Measurements from ENCODE around the gene GALNT18. TPM values are rescaled to one million over a fixed set of nuclear protein-coding genes. Genes with fewer than 3 reads are reported as not detected.

The GALNT18 gene
- total RNA-seq, 2 donors from 2014 or later = 28.2 to 57.8 TPM

DNA sequence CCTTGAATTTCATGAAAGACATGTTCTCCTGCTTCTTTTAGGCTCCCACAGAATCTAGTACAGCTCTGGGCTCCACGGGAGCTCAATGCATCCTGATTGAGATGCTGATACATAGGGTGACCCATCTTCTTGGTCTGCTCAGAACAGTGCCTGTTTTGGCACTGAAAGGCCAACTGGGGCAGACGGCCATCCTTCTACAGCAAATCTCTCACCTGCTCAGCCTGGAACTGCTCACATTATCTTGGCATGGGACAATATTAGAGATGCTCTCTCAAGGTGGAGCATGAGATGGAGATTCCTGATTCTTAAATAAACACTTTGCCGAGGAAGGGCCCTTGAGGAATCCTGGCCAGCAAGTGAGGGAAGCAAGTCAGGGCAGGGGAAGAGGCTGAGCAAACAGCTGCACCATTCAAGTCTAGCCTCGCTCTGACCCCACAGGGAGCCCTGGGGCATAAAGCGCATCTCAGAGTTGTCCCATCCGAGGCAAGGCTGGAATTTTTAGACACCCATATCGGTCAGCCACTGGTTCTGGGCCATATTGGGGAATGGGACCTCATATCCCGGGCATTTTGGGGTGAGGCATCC is 210.3 kb downstream of the GALNT18 start:
- no peak overlapping the region for H3K4me3 ChIP-seq
- no peaks in the 10 kb centered on the region for H3K9me3 ChIP-seq
- TF ChIP-seq, protein P1, sequence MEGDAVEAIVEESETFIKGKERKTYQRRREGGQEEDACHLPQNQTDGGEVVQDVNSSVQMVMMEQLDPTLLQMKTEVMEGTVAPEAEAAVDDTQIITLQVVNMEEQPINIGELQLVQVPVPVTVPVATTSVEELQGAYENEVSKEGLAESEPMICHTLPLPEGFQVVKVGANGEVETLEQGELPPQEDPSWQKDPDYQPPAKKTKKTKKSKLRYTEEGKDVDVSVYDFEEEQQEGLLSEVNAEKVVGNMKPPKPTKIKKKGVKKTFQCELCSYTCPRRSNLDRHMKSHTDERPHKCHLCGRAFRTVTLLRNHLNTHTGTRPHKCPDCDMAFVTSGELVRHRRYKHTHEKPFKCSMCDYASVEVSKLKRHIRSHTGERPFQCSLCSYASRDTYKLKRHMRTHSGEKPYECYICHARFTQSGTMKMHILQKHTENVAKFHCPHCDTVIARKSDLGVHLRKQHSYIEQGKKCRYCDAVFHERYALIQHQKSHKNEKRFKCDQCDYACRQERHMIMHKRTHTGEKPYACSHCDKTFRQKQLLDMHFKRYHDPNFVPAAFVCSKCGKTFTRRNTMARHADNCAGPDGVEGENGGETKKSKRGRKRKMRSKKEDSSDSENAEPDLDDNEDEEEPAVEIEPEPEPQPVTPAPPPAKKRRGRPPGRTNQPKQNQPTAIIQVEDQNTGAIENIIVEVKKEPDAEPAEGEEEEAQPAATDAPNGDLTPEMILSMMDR (IDR thresholded peaks at IDR 0.05) = no peak
- no peak overlapping the region for H3K27ac ChIP-seq
- ATAC-seq (ENCODE audit: insufficient number of reproducible peaks, low FRiP score, low read depth) = no peak
- no peaks in the 10 kb centered on the region for H3K27me3 ChIP-seq (replicated peaks; ENCODE audit: insufficient read depth)
- DNase-seq (ENCODE audit: low spot score) = no peak
- H3K36me3 ChIP-seq = no peaks in the 10 kb centered on the region
- peaks cover 21 to 41% of the 10 kb centered on the region in 2 donors for H3K4me1 ChIP-seq (ENCODE audit: control insufficient read depth in 1 of 2, low read depth in 2 of 2)

GRCh38 chr11:11409901-11410300 is 211.9 kb downstream of the GALNT18 start:
- DNase-seq (ENCODE audit: low spot score) (no peak), ATAC-seq (ENCODE audit: insufficient number of reproducible peaks, low FRiP score, low read depth) (no peak)
- H3K9me3 ChIP-seq = no peaks in the 10 kb centered on the region
- H3K27ac ChIP-seq = no peak overlapping the region
- H3K36me3 ChIP-seq = no peaks in the 10 kb centered on the region
- no peak overlapping the region for H3K4me3 ChIP-seq
- H3K27me3 ChIP-seq (replicated peaks; ENCODE audit: insufficient read depth) = no peaks in the 10 kb centered on the region
- peaks cover 7 to 36% of the 10 kb centered on the region in 2 donors for H3K4me1 ChIP-seq (ENCODE audit: control insufficient read depth in 1 of 2, low read depth in 2 of 2)
- TF ChIP-seq, protein P1 (IDR thresholded peaks at IDR 0.05) = no peak

DNA sequence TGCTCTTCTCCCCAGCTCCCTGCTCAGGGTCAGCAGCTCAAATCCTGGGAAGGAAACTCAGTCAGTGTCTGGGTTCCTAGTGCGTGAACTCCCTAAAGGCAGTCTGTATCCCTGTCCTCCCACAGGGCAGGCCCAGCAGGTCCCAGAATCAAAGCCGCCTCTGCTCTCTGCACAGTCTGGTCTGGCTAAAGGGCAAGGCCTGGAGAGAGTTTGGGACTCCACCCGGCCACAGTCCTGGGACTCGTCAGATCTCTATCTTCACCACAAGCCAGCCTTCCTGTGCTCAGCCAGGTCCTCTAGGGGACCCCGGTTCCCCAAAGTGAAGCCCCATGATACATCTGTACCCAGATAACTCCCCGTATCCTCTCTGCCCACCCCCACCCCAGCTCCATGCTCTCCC is 212.6 kb downstream of the GALNT18 start:
- H3K36me3 ChIP-seq = no peaks in the 10 kb centered on the region
- H3K4me3 ChIP-seq = no peak overlapping the region
- TF ChIP-seq, protein P1 (IDR thresholded peaks at IDR 0.05) = no peak
- DNase-seq (ENCODE audit: low spot score) (no peak), ATAC-seq (ENCODE audit: insufficient number of reproducible peaks, low FRiP score, low read depth) (no peak)
- H3K4me1 ChIP-seq (ENCODE audit: control insufficient read depth in 1 of 2, low read depth in 2 of 2) = peaks cover 7 to 41% of the 10 kb centered on the region in 2 donors
- no peaks in the 10 kb centered on the region for H3K9me3 ChIP-seq
- no peaks in the 10 kb centered on the region for H3K27me3 ChIP-seq (replicated peaks; ENCODE audit: insufficient read depth)
- H3K27ac ChIP-seq = peak overlapping the region in 1 of 2 donors; percentile 11

DNA sequence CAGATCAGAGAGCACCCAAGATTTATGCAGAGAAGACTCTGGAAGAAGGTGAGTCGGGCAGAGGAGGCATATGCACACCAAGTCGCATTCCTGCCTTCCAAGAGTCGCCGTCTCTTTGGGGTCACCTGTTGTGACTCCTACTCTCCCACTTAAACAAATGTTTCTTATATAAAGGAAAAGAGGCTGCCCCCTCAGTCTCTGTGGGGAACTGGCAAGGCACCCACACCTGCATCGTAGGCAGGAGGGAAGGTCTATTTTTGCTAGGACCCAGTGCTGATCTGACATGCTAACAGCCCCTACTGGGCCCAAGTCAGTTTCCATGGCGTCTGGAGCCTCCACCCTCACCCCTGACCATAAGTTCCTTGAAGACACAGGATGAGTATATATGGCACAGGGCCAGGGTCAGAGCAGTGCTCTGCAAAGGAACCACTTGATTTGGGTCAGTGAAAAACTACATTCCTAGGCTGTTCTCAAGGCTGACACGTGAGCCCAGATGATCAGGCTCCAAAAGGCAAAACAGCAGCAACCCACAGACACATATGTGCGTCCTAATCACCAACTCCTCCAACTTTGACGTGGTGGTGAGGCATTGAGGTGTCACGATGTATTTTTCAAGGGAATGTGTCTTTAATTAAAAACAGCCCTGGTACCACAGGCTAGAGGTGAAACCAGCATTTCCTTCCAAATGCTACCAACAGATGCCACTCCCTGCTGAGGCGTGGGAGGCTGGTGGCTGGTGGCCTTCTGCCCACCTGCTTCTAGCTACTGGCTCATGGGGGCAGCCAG is 213.2 kb downstream of the GALNT18 start:
- ATAC-seq (ENCODE audit: insufficient number of reproducible peaks, low FRiP score, low read depth) = no peak
- no peaks in the 10 kb centered on the region for H3K9me3 ChIP-seq
- no peaks in the 10 kb centered on the region for H3K36me3 ChIP-seq
- no peak overlapping the region for H3K4me3 ChIP-seq
- DNase-seq (ENCODE audit: low spot score) = no peak
- no peaks in the 10 kb centered on the region for H3K27me3 ChIP-seq (replicated peaks; ENCODE audit: insufficient read depth)
- TF ChIP-seq, protein P1 (IDR thresholded peaks at IDR 0.05) = no peak
- H3K27ac ChIP-seq = peak overlapping the region in 1 of 2 donors; percentile 11
- H3K4me1 ChIP-seq (ENCODE audit: control insufficient read depth in 1 of 2, low read depth in 2 of 2) = peaks cover 13 to 47% of the 10 kb centered on the region in 2 donors

- Histone ChIP-seq H3K36me3 (no peaks in the 10 kb centered on the region), H3K27ac (peak overlapping the region; percentile 33 to 76), H3K9me3 (no peaks in the 10 kb centered on the region), H3K4me1 (ENCODE audit: control insufficient read depth in 1 of 2, low read depth in 2 of 2) (peaks cover 13 to 50% of the 10 kb centered on the region in 2 donors), H3K4me3 (no peak overlapping the region), H3K27me3 (replicated peaks; ENCODE audit: insufficient read depth) (no peaks in the 10 kb centered on the region)
- ATAC-seq (ENCODE audit: insufficient number of reproducible peaks, low FRiP score, low read depth) = no peak
- TF ChIP-seq, protein P1 (IDR thresholded peaks at IDR 0.05) = no peak
- DNase-seq (ENCODE audit: low spot score) = no peak
Observed at GRCh38 chr11:11407763-11408084, 214.1 kb downstream of the GALNT18 start.
